ENCODE results near the gene PTPRS.

DNA sequence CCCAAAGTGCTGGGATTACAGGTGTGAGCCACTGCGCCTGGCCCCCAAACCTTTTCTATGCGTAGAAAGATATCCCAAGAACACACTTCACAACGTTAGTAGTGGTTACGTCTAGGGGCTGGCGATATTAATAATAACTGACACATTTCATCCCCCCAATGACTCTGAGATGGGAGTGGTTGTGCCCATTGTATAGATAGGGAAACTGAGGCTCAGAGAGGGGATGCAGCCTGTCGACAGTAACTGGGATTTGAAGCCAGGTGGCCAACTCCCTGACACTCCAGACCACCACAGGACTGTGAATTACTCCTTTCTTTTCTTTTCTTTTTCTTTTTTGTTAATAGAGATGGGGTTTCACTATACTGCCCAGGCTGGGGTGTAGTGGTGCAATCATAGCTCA lies 25.3 kb upstream of the PTPRS start:
- TF ChIP-seq, protein P1, sequence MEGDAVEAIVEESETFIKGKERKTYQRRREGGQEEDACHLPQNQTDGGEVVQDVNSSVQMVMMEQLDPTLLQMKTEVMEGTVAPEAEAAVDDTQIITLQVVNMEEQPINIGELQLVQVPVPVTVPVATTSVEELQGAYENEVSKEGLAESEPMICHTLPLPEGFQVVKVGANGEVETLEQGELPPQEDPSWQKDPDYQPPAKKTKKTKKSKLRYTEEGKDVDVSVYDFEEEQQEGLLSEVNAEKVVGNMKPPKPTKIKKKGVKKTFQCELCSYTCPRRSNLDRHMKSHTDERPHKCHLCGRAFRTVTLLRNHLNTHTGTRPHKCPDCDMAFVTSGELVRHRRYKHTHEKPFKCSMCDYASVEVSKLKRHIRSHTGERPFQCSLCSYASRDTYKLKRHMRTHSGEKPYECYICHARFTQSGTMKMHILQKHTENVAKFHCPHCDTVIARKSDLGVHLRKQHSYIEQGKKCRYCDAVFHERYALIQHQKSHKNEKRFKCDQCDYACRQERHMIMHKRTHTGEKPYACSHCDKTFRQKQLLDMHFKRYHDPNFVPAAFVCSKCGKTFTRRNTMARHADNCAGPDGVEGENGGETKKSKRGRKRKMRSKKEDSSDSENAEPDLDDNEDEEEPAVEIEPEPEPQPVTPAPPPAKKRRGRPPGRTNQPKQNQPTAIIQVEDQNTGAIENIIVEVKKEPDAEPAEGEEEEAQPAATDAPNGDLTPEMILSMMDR (IDR thresholded peaks at IDR 0.05), result no peak
- no peak for TF ChIP-seq ZFX (IDR thresholded peaks at IDR 0.05; ENCODE audit: borderline replicate concordance)

Measured in 22Rv1 (cell line).